ENCODE data around the gene CHAF1A.

The CHAF1A gene, protein sequence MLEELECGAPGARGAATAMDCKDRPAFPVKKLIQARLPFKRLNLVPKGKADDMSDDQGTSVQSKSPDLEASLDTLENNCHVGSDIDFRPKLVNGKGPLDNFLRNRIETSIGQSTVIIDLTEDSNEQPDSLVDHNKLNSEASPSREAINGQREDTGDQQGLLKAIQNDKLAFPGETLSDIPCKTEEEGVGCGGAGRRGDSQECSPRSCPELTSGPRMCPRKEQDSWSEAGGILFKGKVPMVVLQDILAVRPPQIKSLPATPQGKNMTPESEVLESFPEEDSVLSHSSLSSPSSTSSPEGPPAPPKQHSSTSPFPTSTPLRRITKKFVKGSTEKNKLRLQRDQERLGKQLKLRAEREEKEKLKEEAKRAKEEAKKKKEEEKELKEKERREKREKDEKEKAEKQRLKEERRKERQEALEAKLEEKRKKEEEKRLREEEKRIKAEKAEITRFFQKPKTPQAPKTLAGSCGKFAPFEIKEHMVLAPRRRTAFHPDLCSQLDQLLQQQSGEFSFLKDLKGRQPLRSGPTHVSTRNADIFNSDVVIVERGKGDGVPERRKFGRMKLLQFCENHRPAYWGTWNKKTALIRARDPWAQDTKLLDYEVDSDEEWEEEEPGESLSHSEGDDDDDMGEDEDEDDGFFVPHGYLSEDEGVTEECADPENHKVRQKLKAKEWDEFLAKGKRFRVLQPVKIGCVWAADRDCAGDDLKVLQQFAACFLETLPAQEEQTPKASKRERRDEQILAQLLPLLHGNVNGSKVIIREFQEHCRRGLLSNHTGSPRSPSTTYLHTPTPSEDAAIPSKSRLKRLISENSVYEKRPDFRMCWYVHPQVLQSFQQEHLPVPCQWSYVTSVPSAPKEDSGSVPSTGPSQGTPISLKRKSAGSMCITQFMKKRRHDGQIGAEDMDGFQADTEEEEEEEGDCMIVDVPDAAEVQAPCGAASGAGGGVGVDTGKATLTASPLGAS

DNA sequence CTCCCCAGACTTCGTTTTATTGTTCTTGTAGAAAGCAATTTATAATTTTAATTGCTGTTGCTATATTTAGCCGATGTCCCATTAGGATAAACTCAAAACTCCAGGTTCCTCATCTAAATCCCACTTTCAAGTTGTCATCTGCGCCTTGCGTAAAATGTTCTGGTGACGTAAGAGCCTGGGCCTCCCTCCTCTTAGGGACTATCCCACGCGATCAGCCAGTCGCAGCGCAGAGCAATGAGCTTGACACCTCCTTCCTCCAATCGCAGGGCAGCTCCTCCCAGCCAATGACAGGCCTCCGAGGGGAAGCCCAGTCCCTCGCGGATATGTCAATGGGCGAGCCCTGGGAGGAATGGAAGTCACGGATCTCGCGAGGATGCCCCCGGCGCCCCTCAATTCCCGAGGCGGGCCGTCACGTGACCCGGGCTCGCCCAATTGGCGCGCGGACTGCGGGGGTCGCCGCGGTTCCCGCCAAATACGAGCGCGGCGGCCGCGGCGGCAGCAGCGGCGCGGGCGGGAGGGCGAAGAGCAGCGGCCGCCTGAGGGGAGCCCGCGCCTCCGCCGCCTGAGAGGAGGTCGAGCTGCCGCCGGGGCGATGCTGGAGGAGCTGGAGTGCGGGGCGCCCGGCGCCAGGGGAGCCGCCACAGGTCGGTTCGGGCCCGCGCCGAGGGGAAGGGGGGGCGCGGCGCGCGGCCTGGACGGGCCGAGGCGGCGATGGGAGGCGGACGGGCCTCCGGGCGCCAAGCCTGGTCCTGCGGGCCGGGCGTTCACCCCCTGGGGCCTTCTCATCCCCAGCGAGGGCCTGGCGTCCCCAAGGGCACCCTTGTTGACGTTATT lies at the start of gene CHAF1A:
Gene CHAF1A (plus strand): TSS at position 470 of the 834 bp plus-strand sequence. CDS start 123 bp downstream, at position 593.
- peak; percentile 98 for DNase-seq

DNA sequence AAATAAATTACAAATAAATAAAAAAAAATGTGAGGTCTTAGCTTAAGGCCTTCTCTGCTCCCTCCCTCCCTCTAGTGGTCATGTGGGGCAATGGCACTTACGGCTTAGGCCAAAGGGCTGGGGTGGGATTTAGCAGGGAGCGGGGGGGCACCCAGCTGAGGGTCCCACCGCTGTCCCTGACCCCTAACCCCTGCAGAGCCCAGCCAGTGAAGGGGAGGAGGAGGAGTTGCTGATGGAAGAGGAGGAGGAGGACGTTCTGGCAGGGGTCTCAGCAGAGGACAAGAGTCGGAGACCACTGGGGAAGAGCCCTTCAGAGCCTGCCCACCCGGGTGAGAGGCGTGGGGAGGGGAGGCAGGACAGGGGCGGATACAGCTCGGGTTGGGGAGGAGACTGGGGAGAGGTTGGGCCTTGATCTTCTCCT lies 49.7 kb upstream of the CHAF1A start:
- DNase-seq: peak; percentile 79

DNA sequence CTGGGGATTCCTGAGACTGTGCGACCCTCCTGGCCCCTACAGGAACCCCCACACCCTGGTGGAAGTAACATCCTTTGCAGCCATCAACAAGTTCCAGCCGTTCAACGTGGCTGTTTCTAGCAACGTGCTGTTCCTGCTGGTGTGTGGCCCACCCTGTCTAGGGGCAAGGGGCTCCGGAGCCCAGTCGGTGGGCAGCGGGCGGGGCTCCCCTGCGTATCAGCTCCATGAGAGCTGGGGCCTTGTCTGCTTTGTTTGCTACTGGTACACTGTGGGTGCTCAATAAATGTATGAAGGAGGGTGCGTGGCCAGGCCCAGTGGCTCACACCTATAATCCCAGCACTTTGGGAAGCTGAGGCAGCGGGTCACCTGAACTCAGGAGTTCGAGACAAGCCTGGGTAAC lies 48.2 kb upstream of the CHAF1A start:
- DNase-seq: peak; percentile 54

DNA sequence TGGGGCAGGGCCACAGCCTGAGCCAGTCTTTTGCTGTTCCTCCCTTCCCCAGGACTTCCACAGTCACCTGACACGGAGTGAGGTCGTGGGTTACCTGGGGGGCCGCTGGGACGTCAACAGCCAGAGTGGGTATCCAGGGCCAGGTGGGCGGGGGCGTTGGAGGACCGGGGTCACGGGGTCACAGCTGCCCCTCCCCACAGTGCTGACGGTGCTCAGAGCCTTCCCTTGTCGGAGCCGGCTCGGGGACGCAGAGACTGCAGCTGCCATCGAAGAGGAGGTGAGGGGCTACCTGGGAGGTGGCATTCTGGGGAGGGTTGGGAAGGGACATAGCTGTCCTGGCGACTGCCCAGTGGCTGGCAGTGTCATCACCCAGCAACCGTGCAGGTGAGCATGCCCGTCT lies 47.5 kb upstream of the CHAF1A start:
- no peak for DNase-seq

DNA sequence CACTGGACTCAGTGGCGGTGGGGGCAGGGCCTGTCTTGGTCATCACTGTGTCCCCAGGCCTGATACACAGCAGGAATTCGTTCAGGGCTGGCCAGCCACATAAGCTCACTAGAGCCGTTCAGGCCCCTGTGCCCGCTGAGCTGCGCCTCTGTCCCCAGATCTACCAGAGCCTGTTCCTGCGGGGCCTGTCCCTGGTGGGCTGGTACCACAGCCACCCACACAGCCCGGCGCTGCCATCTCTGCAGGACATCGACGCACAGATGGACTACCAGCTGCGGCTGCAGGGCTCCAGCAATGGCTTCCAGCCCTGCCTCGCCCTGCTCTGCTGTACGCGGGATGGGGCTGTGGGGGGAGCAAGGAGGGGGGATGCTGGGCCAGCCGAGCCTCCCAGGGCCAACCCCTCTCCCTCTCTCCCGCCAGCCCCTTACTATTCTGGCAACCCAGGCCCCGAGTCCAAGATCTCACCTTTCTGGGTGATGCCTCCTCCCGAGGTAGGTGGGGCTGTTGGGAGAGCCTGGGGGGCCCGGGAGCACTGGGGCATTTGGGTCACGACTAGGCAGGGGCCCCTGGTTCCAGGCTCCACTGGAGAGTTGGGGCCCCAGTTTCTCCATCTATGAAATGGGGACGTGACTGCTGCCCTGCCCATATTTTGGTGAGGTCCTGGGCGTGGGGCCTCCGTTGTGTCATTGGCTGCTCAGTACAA lies 45.2 kb upstream of the CHAF1A start:
- peak; percentile 55 for DNase-seq

DNA sequence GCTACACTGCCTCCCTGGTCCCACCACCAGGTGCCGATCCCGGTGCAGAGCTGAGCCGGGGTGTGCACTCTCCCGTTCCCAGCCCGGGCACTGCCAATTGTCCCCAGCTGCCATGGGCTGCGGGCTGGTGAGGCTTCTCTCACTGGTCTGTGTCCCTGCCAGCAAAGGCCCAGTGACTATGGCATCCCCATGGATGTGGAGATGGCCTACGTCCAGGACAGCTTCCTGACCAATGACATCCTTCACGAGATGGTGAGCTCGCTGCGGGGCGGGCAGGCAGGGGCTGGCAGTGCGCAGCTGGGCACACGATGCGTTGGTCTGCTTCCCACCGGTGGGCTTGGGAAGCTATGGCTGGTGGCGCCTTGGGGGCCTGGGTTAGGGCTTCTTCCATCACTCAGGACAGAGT lies 44.5 kb upstream of the CHAF1A start:
- DNase-seq: no peak

DNA sequence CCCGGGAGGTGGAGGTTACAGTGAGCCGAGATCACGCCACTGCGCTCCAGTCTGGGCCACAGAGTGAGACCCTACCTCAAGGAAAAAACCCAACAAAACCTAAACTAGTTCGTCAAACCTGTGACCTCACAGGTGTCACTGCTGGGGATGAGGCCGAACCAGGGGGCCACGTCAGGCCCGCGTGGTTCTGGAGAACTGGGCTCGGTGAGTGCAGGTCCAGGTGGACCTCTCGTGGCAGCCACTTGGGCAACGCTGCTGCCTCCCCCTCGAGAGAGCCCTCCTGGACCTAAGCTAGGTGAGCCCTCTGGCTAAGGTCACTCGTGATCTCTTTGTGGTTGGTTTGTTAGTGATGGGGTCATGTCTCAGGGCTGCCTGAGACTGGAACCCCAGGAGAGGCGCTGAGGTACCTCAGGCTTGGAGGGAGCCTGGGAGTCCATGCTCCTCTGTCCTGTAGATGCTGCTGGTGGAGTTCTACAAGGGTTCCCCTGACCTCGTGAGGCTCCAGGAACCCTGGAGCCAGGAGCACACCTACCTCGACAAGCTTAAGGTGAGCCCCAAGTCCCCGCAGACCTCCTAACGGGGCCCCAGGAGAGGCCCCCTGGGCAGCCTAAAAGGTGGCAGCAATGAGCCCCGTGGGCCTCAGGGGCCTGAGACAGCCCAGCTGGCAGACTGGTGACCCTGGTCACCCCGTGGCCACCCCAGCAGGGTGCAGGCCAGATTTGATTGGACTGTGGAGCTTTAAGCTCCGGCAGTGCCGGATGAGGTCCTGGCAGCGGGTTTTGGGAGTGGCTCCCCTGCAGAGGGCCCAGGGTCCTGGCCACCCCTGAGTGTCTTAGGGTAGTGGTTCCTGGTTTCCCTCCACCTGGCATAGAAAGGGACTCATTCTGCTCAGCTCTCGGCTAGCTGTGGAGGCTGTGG lies 43.5 kb upstream of the CHAF1A start:
- DNase-seq: peak; percentile 56

DNA sequence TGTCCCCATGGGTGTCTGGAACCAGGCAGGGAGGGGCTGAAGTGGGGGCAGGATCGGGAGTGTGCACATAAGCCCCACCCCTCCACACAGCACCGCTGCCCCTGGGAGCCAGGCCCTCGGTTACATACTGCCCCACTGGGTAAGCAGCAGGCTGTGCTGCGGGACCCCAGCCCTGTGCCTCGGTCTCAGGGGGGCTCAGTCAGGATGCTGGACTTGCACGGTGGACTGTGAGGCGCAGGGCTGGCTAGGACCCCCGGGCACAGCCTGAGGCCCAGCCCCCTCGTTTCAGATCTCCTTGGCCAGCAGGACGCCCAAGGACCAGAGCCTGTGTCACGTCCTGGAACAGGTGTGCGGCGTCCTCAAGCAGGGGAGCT lies 42.8 kb upstream of the CHAF1A start:
- peak; percentile 56 for DNase-seq

DNA sequence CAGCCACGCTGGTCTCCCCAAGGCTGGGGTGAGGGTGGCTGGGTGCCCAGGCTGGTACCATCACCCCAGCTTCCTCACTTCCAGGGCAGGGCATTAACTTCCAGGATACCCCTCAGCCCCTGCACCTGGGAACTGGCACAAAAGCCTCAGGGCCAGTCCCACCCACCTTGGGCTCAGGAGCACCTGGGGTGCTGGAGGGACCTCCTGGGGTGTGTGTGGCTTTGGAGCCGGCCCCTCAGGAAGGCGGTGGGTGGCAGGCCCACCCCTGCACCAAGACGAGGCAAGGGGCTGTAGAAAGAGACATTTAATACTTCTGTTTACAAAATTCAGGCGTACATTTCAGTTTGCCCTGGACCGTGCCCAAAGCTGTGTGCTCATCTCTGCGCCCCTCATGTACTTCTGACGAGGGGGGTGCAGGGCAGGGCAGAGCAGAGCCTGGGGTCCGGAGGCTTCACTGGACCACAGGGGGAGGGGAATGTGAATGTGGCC lies 42.3 kb upstream of the CHAF1A start:
- DNase-seq: peak; percentile 57

DNA sequence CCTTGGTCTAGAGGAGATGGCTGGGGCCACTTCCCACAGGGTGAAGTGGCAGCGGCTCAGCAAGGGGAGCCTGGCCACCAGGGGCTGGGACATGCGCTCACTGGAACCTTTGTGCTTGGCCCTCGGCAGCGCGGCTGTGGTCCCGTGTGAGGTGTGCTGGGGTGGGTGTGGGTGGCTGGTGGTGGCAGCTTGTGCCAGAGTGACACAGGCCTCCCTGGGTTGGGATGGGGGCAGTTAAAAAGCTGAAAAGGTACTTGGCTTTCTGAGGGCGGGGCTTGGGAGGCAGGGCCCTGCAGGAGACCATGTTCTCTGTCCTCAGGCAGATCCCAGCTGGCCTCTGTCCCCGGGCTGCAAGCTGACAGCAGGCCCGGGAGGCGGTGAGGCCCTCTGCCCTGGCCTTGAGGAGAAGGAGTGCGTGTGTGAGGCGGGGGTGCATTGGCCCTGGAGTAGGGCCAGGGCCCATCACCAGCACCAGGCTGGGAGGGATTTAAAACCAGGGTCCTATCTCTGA lies 41.7 kb upstream of the CHAF1A start:
- DNase-seq: no peak

DNA sequence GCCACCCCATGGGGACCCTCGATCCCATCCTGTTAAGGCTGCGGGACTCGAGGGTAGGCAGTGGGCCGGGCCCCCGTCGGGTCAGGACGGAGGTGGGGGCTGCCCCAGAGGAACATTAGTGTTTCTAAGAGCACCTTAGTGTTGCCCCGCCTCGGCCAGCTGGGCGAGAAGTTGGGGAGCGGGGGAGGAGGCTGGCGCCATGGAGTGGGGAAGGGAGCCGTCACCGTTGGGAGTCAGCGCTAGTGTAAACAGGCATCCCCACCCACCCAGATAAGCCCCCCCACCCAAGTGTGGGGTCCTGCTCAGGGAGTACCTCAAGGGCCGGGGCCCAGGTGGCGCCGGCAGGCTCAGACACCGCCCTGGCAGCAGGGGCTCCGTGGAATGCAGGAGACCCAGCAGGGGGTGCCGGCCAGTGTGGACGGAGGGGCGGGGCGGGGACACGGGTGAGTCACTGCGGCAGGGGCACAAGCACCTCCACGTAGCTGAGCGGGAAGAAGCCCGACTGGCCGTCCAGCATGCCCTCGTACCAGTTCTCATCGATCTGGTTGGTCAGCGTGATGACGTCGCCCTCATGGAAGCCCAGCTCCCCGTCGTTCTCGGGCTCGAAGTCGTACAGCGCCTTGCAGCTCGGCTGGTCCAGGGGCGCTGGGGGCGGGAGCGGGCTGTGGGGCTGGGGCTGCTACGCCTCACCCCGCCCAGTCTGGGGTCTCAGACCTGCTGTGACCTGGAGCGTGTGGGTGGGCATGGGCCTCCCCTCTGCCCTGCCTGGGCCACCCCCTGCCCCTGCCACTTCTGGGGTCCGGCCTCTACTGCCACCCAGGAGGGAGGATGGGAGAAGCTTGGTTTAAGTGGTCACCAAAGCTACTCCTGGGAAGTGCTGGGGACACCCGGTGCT lies 41.0 kb upstream of the CHAF1A start:
- peak; percentile 56 for DNase-seq

DNA sequence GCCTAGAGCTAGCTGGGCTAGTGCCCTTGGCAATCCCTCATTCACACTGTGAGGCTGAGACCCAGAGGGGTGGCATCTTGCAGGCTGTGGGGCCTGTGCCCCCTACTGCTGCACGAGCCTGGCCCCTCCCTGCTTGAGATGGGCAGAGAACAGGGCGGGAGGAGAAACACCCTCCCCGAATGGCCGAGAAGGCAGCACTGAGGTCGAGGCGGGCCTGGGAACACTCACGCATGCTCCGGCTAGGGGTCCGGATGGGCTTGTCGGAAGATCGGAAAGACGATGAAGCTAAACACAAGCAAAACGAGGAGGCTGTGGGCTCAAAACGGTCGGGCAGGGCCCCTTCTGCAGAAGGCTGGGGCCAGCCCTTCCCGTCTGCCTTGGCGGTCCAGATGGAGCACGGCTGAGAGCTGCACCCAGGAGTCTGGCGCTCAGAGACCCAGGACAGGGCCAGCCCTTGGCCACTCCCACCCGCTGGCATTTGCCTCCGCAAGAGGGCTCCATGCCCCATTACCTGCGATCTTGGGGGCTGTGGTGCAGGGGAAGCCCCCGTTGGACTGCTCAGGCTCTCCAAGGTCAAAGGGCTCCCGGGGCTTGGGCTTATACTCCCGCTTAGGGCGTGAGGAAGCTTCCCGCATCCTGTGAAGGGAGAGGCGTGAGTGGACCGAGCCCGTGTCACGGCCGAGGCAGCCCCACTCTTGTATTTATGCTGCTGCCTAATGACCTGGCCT lies 40.2 kb upstream of the CHAF1A start:
- no peak for DNase-seq

DNA sequence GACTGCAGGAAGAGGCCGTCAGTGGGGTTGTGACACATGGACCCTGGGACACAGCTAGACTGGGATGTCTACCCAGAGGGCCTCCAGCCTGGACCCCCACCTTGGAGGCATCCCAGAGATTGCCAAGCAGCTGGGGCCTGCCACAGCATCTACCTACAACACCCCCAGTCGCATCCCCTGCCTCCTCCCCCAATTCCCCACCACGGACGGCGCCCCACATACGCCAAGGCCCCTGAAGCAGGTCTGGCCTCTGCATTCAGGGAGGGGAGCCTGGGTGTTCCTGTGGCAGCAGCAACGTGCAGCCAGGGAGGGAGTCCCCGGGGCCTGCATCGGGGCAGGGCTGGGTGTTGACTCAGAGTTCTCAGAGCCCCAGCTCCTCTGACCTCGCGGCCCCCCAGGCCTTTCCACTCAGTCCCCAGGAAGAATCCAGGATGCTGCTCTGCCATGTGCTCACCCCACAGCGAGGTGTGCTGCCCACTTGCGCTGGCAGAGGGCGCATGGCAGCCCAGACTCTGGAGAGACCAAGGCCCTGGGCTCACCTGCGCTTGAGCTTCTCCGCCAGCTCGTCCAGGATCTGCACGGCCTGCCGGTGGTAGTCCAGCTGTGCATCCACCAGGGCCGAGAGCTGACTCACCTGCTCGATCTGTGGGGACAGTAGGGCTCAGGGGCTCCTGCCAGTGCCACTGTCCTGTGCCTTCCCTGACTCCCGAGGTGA lies 39.5 kb upstream of the CHAF1A start:
- no peak for DNase-seq

DNA sequence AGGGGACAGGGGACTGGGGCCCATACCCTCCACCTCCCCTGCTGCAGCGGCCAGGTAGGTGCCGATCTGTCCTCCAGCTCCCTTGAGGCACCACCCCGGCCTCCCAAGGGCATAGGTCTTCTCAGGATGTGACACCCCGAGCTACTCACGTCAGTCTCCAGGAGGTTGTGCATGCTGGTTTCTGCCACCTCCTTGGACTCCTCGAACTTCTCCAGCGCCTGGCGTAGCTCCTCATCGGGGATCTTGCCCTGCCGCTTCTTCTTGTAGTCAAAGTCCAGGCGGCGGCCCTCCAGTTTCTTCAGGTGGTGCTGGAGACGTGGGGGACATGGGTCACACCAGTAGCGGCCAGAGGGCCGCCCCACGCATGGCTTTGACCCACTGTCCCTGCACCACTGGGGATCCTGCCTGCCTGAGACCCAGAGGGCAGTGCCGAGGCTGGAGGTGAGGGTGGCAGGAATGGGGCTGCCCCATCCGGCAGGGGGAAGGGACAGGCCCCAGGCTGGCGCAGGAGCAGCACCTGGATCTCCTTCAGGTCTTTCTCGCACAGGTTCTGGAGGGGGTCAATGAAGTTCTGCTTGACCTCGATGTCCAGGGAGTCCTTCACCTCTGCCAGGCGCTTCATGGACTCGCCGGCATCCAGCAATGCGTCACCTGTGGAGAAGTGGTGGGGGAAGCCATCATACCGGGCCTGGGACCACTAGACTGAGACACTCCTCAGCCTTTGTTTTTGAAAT lies 38.7 kb upstream of the CHAF1A start:
- no peak for DNase-seq

DNA sequence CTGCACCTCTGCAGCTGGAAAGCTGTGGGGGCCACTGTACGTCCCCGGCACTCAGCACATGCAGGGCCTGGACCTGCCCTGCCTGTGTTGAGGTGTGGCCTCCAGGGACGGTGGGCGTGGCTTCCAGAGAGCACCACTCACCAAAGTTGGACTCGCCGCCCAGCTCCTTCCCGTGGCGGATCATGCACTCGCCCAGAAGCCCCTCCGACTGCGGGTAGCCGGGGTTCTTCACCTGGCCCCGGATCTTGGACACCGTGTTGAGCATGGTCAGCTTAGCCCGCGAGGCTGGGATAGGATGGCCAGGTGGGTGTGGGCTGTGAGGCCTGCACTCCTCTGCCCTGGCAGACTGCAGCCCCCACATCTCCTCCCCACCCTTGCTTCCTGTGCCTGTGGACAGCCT lies 37.1 kb upstream of the CHAF1A start:
- DNase-seq: no peak

DNA sequence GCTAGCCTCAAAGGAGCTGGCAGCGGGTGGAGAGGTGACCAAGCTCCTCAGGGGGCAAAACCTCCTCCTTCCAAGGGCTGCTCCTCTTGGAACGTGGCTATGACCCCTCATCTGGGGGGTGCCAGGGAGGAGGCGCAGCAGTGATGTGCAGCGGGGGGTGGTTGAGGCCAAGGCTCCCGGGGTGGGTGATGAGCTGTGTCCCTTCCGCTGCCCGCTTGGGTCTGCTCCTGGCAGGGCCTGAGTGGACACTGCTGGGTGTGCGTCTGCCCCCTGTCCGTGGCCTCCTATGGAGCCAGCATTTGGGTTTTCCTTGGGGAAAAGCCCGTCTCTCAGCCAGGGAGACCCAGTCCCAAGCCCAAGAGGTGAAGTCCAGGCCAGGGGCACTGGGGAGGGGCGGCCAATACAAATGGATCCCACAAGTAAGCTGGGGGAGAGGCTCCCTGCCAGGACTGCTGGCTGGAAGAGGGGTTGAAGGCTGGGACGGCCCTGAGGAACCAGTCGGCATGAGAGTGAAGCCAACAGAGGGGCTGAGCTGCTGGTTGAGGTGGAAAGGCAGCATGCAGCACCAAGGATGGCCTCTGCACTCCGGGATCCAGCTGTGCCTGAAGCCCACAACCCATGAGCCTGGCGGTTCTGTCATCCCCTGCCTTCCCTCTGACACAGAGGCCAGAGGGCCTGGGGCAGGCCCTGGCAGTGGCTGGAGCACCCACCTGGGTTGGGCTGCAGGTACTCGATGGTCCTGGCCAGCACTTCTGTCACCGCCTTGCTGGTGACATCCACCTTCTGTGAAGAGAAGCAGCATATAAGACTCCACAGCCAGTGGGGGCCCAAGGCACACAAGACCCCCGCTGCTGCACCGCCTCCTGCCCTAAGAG lies 36.4 kb upstream of the CHAF1A start:
- no peak for DNase-seq

Measured in activated CD8-positive, alpha-beta memory T cell treated with anti-CD3 and anti-CD28 coated beads for 24 hours (primary cell).